HL-60 (cell line): ENCODE measurements around the gene CARS2.

Experiments used
- GABPA ChIP-seq: IDR thresholded peaks from 2 replicates; pipeline ENCODE4 v1.6.1; 2012; ENCODE audit warnings: low read depth
- POLR2AphosphoS5 ChIP-seq: IDR thresholded peaks from 2 replicates; pipeline ENCODE4 v1.6.1; 2012; ENCODE audit warnings: low read depth
- TF ChIP-seq, protein P1 (sequence below): IDR thresholded peaks from one replicate; pipeline ENCODE4 v1.5.1; 2011; ENCODE audit warnings: low read length, control low read depth, inconsistent platforms; ENCODE audit not compliant: insufficient read depth

GRCh38 chr13:110698689-110699088, 7.2 kb downstream of the CARS2 start:
- TF ChIP-seq, protein P1, sequence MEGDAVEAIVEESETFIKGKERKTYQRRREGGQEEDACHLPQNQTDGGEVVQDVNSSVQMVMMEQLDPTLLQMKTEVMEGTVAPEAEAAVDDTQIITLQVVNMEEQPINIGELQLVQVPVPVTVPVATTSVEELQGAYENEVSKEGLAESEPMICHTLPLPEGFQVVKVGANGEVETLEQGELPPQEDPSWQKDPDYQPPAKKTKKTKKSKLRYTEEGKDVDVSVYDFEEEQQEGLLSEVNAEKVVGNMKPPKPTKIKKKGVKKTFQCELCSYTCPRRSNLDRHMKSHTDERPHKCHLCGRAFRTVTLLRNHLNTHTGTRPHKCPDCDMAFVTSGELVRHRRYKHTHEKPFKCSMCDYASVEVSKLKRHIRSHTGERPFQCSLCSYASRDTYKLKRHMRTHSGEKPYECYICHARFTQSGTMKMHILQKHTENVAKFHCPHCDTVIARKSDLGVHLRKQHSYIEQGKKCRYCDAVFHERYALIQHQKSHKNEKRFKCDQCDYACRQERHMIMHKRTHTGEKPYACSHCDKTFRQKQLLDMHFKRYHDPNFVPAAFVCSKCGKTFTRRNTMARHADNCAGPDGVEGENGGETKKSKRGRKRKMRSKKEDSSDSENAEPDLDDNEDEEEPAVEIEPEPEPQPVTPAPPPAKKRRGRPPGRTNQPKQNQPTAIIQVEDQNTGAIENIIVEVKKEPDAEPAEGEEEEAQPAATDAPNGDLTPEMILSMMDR = no peak
- TF ChIP-seq POLR2AphosphoS5 (no peak), GABPA (no peak)
